CD4-positive, alpha-beta memory T cell (primary cell): Measurements from ENCODE around the gene SLC22A4. TPM values are rescaled to one million over a fixed set of nuclear protein-coding genes. Genes with fewer than 3 reads are reported as not detected.

Experiments
- CTCF ChIA-PET: fragments of 350-600 bp; sonication (Branson Sonifier 250); formaldehyde crosslinking; loops from one replicate; lab custom pipeline; 2021; ENCODE audit warnings: inconsistent platforms; ENCODE audit not compliant: partially characterized antibody; lab: Charles Lee
- POLR2A ChIA-PET: fragments of 350-600 bp; sonication (Branson Sonifier 250); formaldehyde crosslinking; loops from one replicate; lab custom pipeline; 2021; ENCODE audit not compliant: partially characterized antibody; lab: Charles Lee
- DNase-seq, 5 donors: peaks; one replicate each; pipeline versions ENCODE4 v3.0.0 to v3.0.0-alpha.2; 2020 to 2022; ENCODE audit warnings: mixed read lengths in 1 of 5
- H3K27ac ChIP-seq: one replicate; pipeline ENCODE4 v1.7.0; 2013; ENCODE audit warnings: low read depth, low read length
- H3K27me3 ChIP-seq: 2 replicates; pipeline ENCODE4 v1.7.0; 2013; ENCODE audit warnings: mild to moderate bottlenecking, low read length, moderate library complexity; ENCODE audit not compliant: insufficient read depth
- H3K36me3 ChIP-seq: 2 replicates; pipeline ENCODE4 v1.7.0; 2013; ENCODE audit warnings: mild to moderate bottlenecking, low read length, moderate library complexity; ENCODE audit not compliant: insufficient read depth
- H3K4me1 ChIP-seq: 2 replicates; pipeline ENCODE4 v1.7.0; 2013; ENCODE audit warnings: mild to moderate bottlenecking, low read length, moderate library complexity; ENCODE audit not compliant: insufficient read depth
- H3K4me3 ChIP-seq, 2 donors: one replicate each; pipeline ENCODE4 v1.7.0; 2013; ENCODE audit warnings: low read length in 2 of 2, mild to moderate bottlenecking in 1 of 2
- H3K9me3 ChIP-seq, 2 donors: one replicate each; pipeline ENCODE4 v1.7.0; 2013; ENCODE audit warnings: low read length in 2 of 2, control low read depth in 1 of 2; ENCODE audit not compliant: control insufficient read depth in 1 of 2
- H3K27ac Mint-ChIP-seq, 7 donors: one replicate each; pipeline ENCODE4 v1.8.0; 2020 to 2021; ENCODE audit warnings: mixed read lengths in 7 of 7, mild to moderate bottlenecking in 6 of 7, inconsistent platforms in 3 of 7, moderate library complexity in 3 of 7
- H3K27me3 Mint-ChIP-seq, 2 donors: one replicate each; pipeline ENCODE4 v1.8.0; 2020 to 2021; ENCODE audit warnings: mixed read lengths in 2 of 2
- H3K36me3 Mint-ChIP-seq, 2 donors: one replicate each; pipeline ENCODE4 v1.8.0; 2020 to 2021; ENCODE audit warnings: mixed read lengths in 2 of 2, inconsistent platforms in 1 of 2, mild to moderate bottlenecking in 1 of 2
- H3K4me1 Mint-ChIP-seq, 4 donors: one replicate each; pipeline ENCODE4 v1.8.0; 2020 to 2021; ENCODE audit warnings: mixed read lengths in 4 of 4, mild to moderate bottlenecking in 1 of 4
- H3K4me3 Mint-ChIP-seq, 8 donors: one replicate each; pipeline ENCODE4 v1.8.0; 2020 to 2021; ENCODE audit warnings: mixed read lengths in 8 of 8, mild to moderate bottlenecking in 7 of 8, moderate library complexity in 6 of 8, inconsistent platforms in 3 of 8
- H3K9me3 Mint-ChIP-seq, 8 donors: one replicate each; pipeline ENCODE4 v1.8.0; 2020 to 2021; ENCODE audit warnings: mixed read lengths in 8 of 8, mild to moderate bottlenecking in 5 of 8, inconsistent platforms in 3 of 8, moderate library complexity in 1 of 8
- intact Hi-C: fragments of 100-400 bp; cut with micrococcal nuclease; formaldehyde crosslinking; loops from one replicate; pipeline ENCODE4 v1.15.1; 2023
- polyA plus RNA-seq, 2 donors: library from polyadenylated mRNA; unstranded; fragments of 300-500 nt; fragmentation: Illumina TruSeq; gene quantifications; one replicate each; pipeline ENCODE4 v1.2.3, GENCODE V29; 2021
- total RNA-seq, 2 experiments: library from RNA; stranded (reverse); gene quantifications; one replicate each; pipeline ENCODE4 v1.2.3, GENCODE V29; 2021

Gene SLC22A4
- total and polyA plus RNA-seq, 4 experiments from 2014 or later, result 0.22 TPM; not detected in 3

- Mint-ChIP-seq H3K36me3 (no peaks in the 10 kb centered on the region), H3K4me1 (peaks cover 0 to 18% (median 10%) of the 10 kb centered on the region in 4 donors), H3K9me3 (no peaks in the 10 kb centered on the region), H3K27me3 (peaks cover 5 to 9% of the 10 kb centered on the region in 2 donors), H3K4me3 (no peak overlapping the region), H3K27ac (peak overlapping the region in 1 of 7 donors; percentile 35)
- POLR2A ChIA-PET, result no interaction called here
- no peaks in the 10 kb centered on the region for H3K36me3 ChIP-seq
- CTCF ChIA-PET, result interaction anchor here (0.5 kb wide), 1 partner anchor 680 kb away, joined by 3 read pairs; no protein-coding TSS in a partner anchor
- H3K27ac ChIP-seq, result no peak overlapping the region
- H3K4me3 ChIP-seq, result no peak overlapping the region
- no peak for DNase-seq
- no peaks in the 10 kb centered on the region for H3K4me1 ChIP-seq
- intact Hi-C loops, result no loop called here
- H3K27me3 ChIP-seq, result no peaks in the 10 kb centered on the region
- no peaks in the 10 kb centered on the region for H3K9me3 ChIP-seq
These were observed 26.0 kb upstream of the SLC22A4 start for GRCh38 chr5:132267931-132268768.

DNA sequence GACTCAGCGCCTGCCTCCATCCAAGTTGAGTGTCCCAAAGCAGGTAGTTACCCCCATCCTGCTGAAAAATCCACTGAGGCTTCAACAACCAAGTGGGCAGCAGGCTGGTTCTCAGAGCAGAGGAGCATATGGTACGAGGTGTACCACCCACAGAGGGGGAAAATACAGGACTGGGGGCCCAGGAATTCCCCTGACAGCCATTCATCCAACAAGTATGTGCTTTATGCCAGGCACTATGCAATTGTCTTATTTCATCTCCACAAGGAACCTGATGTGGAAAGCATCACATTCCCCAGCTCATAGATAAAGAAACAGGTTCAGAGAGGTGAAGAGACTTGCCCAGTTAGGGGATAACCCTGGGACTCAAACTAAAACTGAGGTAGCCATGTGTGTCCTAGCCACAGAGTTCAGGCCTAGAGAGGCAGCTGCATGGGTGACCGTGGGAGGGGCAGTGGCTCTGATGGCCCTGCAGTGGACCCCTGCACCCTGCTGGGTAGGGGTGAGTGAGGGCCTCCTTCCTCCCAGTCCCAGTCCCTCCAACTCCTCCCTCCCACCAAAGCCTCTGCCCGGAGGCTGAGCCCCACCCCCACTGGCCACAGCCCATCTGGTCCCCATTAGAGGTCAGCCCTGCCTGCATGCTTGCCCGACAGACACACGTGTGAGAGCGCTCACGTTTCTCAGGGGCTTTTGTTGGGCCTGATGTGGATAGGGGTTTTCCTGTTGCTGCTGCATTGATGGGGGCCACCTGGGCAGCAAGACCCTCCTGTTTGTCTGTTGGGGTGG, 25.2 kb upstream of the SLC22A4 start:
- intact Hi-C loops, result no loop called here
- no peak for DNase-seq
- no peak overlapping the region for H3K27ac ChIP-seq
- H3K4me1 ChIP-seq, result no peaks in the 10 kb centered on the region
- no peaks in the 10 kb centered on the region for H3K27me3 ChIP-seq
- H3K4me3 Mint-ChIP-seq, result no peak overlapping the region
- H3K4me3 ChIP-seq, result no peak overlapping the region
- H3K36me3 Mint-ChIP-seq, result no peaks in the 10 kb centered on the region
- H3K27me3 Mint-ChIP-seq, result peaks cover 5 to 9% of the 10 kb centered on the region in 2 donors
- no peaks in the 10 kb centered on the region for H3K9me3 ChIP-seq
- H3K27ac Mint-ChIP-seq, result no peak overlapping the region
- H3K4me1 Mint-ChIP-seq, result peaks cover 0 to 22% (median 12%) of the 10 kb centered on the region in 4 donors
- H3K9me3 Mint-ChIP-seq, result no peaks in the 10 kb centered on the region
- CTCF ChIA-PET, result interaction anchor here (0.5 kb wide), 1 partner anchor 681 kb away, joined by 3 read pairs; no protein-coding TSS in a partner anchor
- H3K36me3 ChIP-seq, result no peaks in the 10 kb centered on the region
- POLR2A ChIA-PET, result no interaction called here

DNA sequence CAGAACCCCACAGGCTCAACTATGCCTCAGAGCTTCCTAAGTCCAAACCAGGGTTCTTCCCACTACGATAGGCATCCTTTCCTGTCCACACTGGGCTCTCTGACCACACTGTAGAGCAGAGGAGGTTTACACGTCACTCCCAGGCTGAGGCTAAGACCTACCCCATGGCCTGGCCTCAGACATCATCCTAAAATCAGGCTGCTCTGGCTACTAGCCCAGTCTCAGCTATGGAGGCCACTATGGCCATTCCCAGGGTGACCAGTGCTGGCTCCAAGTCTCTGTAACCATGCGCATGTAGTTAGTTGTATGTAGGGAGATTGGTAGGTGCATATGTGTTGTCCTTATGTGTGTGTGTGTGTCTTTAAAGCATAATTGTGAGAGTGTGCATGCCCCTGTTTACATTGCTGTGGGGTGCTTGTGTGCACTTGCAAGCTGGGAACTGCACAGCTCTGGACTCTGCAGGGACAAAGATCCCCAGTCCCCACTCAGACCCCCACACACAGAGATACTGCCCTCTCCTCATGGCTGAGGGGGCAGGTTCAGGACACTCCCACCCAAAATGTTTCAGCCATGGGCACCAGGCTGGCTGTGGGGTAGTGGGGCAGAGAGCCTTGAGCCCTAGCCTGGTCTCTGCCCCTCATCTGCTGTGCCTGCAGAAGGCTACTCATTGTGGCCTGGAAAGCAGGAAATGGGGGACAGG, 24.4 kb upstream of the SLC22A4 start:
- Histone ChIP-seq H3K4me1 (no peaks in the 10 kb centered on the region), H3K36me3 (no peaks in the 10 kb centered on the region), H3K9me3 (no peaks in the 10 kb centered on the region), H3K27me3 (no peaks in the 10 kb centered on the region), H3K4me3 (no peak overlapping the region), H3K27ac (no peak overlapping the region)
- POLR2A ChIA-PET, result no interaction called here
- Mint-ChIP-seq H3K4me1 (peaks cover 0 to 22% (median 12%) of the 10 kb centered on the region in 4 donors), H3K4me3 (no peak overlapping the region), H3K27ac (no peak overlapping the region), H3K27me3 (peaks cover 5 to 9% of the 10 kb centered on the region in 2 donors), H3K9me3 (no peaks in the 10 kb centered on the region), H3K36me3 (no peaks in the 10 kb centered on the region)
- CTCF ChIA-PET, result no interaction called here
- no peak for DNase-seq
- intact Hi-C loops, result loop anchor here (5.0 kb wide), 2 partner anchors 98 to 118 kb away; partner anchors contain the start of gene SLC22A5

- Histone ChIP-seq H3K36me3 (no peaks in the 10 kb centered on the region), H3K27me3 (no peaks in the 10 kb centered on the region), H3K4me3 (no peak overlapping the region), H3K9me3 (no peaks in the 10 kb centered on the region), H3K4me1 (no peaks in the 10 kb centered on the region), H3K27ac (no peak overlapping the region)
- POLR2A ChIA-PET, result no interaction called here
- CTCF ChIA-PET, result no interaction called here
- Mint-ChIP-seq H3K36me3 (no peaks in the 10 kb centered on the region), H3K27me3 (peaks cover 5 to 12% of the 10 kb centered on the region in 2 donors), H3K9me3 (no peaks in the 10 kb centered on the region), H3K4me1 (peaks cover 0 to 22% (median 12%) of the 10 kb centered on the region in 4 donors), H3K27ac (no peak overlapping the region), H3K4me3 (no peak overlapping the region)
- no peak for DNase-seq
- intact Hi-C loops, result loop anchor here (5.0 kb wide), 2 partner anchors 97 to 117 kb away; partner anchors contain the start of gene SLC22A5
These were observed 23.9 kb upstream of the SLC22A4 start for GRCh38 chr5:132270335-132270665.

- H3K27ac Mint-ChIP-seq, result no peak overlapping the region
- no peaks in the 10 kb centered on the region for H3K9me3 ChIP-seq
- peaks cover 5 to 16% of the 10 kb centered on the region in 2 donors for H3K27me3 Mint-ChIP-seq
- no peaks in the 10 kb centered on the region for H3K4me1 ChIP-seq
- no peaks in the 10 kb centered on the region for H3K36me3 Mint-ChIP-seq
- H3K36me3 ChIP-seq, result no peaks in the 10 kb centered on the region
- ChIA-PET POLR2A (no interaction called here), CTCF (no interaction called here)
- peak overlapping the region in 3 of 8 donors; percentile 13 to 32 (median 18) for H3K4me3 Mint-ChIP-seq
- H3K4me1 Mint-ChIP-seq, result peaks cover 0 to 22% (median 12%) of the 10 kb centered on the region in 4 donors
- no peak overlapping the region for H3K4me3 ChIP-seq
- no peaks in the 10 kb centered on the region for H3K27me3 ChIP-seq
- no peak for DNase-seq
- intact Hi-C loops, result loop anchor here (5.0 kb wide), 2 partner anchors 97 to 117 kb away; partner anchors contain the start of gene SLC22A5
- no peaks in the 10 kb centered on the region for H3K9me3 Mint-ChIP-seq
- no peak overlapping the region for H3K27ac ChIP-seq
These were observed 23.5 kb upstream of the SLC22A4 start for GRCh38 chr5:132270706-132271105.

DNA sequence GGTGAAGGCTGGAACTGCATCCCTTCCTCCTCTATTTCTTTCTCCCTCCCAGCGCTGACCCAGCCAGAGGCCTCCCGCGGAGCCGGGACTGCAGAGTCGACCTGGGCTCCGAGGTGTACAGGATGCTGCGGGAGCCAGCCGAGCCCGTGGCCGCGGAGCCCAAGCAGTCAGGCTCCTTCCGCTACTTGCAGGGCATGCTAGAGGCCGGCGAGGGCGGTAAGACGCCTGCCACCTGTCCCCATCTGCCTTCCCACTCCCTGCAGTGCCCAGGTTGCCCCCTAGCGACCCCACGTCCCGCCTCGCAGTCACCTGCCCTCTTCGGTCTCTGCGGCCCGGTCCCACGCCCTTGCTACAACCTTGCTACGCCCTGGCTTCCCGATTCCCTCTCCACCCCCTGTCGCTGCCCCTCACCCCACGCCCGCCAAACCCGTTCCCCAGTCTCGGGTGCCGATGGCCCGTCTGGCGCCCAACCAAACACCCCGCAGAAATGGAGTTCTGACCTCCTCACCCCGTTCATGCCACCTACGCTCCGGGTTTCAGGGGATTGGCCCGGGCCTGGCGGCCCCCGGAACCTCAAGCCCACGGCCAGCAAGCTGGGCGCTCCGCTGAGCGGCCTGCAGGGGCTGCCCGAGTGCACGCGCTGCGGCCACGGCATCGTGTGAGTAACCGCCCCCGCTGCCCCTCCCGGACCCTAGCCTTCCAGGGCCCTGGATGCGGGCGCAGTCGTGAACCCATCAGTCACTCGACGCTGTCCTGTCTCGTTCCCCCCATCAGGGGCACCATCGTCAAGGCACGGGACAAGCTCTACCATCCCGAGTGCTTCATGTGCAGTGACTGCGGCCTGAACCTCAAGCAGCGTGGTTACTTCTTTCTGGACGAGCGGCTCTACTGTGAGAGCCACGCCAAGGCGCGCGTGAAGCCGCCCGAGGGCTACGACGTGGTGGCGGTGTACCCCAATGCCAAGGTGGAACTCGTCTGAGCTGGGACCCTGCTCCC, 22.6 kb upstream of the SLC22A4 start:
- Mint-ChIP-seq H3K27ac (peak overlapping the region in 1 of 7 donors; percentile 64), H3K4me1 (peaks cover 0 to 22% (median 12%) of the 10 kb centered on the region in 4 donors), H3K9me3 (no peaks in the 10 kb centered on the region), H3K4me3 (peak overlapping the region in 7 of 8 donors; percentile 13 to 75 (median 56)), H3K36me3 (no peaks in the 10 kb centered on the region), H3K27me3 (peaks cover 5 to 16% of the 10 kb centered on the region in 2 donors)
- H3K9me3 ChIP-seq, result no peaks in the 10 kb centered on the region
- no peaks in the 10 kb centered on the region for H3K36me3 ChIP-seq
- no peak overlapping the region for H3K27ac ChIP-seq
- intact Hi-C loops, result loop anchor here (2.0 to 5.0 kb wide), 3 partner anchors 96 to 207 kb away; partner anchors contain the start of gene SLC22A5
- CTCF ChIA-PET, result interaction anchor here (0.6 to 2.3 kb wide), 13 partner anchors 8 to 229 kb away, joined by 3 to 19 read pairs (median 4); no protein-coding TSS in a partner anchor
- H3K27me3 ChIP-seq, result no peaks in the 10 kb centered on the region
- POLR2A ChIA-PET, result no interaction called here
- no peaks in the 10 kb centered on the region for H3K4me1 ChIP-seq
- no peak overlapping the region for H3K4me3 ChIP-seq
- no peak for DNase-seq
